ENCODE measurements around the gene GNGT2.

DNA sequence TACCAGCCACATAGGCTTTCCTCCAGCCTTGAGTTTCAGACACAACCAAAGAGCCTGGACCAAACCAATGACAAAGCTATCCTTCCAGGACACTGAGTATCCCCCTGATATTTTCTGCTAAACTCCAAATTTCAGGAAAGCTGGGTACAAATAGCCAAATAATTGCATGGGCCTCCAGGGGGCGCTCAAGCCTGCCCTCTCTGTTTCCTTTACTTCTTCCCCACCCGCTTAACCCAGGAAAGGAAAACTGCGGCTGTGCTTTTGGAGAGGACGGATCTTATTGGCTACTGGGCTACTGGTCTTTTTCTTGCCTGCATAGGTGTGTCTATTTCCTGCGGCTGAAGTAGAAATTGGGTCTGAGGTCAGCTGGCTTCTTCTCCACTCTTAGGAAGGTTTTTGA, 30.1 kb downstream of the GNGT2 start:
- TF ChIP-seq CTCF (conservative IDR thresholded peaks at IDR 0.05; ENCODE audit: low read length) (peak; percentile 99), EZH2phosphoT487 (IDR thresholded peaks at IDR 0.05; ENCODE audit: borderline replicate concordance) (no peak)

All from Loucy (cell line).